H1 (cell line): ENCODE data around the gene WWP2. TPM values are rescaled to one million over a fixed set of nuclear protein-coding genes. Genes with fewer than 3 reads are reported as not detected.

Source experiments
- ASH2L ChIP-seq: fragments of 200-600, 300-600 bp; sonication (generic); IDR thresholded peaks from one replicate; pipeline ENCODE4 v1.7.1; 2017; ENCODE audit warnings: low read length
- EP300 ChIP-seq, 2 experiments: IDR thresholded peaks; 1 replicate in 1 of 2; 2 replicates in 1 of 2; pipeline ENCODE4 v1.6.1; 2011 to 2012; ENCODE audit warnings: low read depth in 2 of 2, low read length in 2 of 2, mild to moderate bottlenecking in 2 of 2, borderline replicate concordance in 1 of 2, inconsistent platforms in 1 of 2, moderate library complexity in 1 of 2
- SRF ChIP-seq: IDR thresholded peaks from 2 replicates; pipeline ENCODE4 v1.6.1; 2011; ENCODE audit warnings: mild to moderate bottlenecking, low read depth, low read length, moderate library complexity
- TAF1 ChIP-seq: IDR thresholded peaks from 2 replicates; pipeline ENCODE4 v1.6.1; 2011; ENCODE audit warnings: mild to moderate bottlenecking, low read depth, low read length
- TCF12 ChIP-seq: IDR thresholded peaks from 2 replicates; pipeline ENCODE4 v1.6.1; 2011; ENCODE audit warnings: low read depth, mild to moderate bottlenecking, low read length
- TEAD4 ChIP-seq: IDR thresholded peaks from 2 replicates; pipeline ENCODE4 v1.6.1; 2012; ENCODE audit warnings: low read depth, low read length, inconsistent platforms, mixed read lengths
- polyA plus RNA-seq, 7 experiments: library from polyadenylated mRNA; depleted of rRNA in 3 of 7; stranded (reverse) in 5 of 7; unstranded in 2 of 7; fragments of >200 nt in 5 of 7; fragments of 200-250 nt in 2 of 7; gene quantifications; 1 replicate in 5 of 7; 2 replicates in 1 of 7; 4 replicates in 1 of 7; pipeline versions ENCODE4 v1.2.1 to v1.2.3, GENCODE V29; 2011 to 2013; ENCODE audit warnings: missing spikeins in 2 of 7, mixed read lengths in 2 of 7
- total RNA-seq: library from RNA; stranded (reverse); fragmentation: NEBNext Ultra II Directional; extraction: Animal tissue kit (Norgen Biotek cat#: 25700); gene quantifications from 2 replicates; pipeline ENCODE4 v1.2.1, GENCODE V29; 2021

The WWP2 gene
- total and polyA plus RNA-seq, 2 of the 8 experiments (the other 6 are each of a cell fraction or from before 2014, with no cell fraction given): 14.1 to 42.2 TPM

DNA sequence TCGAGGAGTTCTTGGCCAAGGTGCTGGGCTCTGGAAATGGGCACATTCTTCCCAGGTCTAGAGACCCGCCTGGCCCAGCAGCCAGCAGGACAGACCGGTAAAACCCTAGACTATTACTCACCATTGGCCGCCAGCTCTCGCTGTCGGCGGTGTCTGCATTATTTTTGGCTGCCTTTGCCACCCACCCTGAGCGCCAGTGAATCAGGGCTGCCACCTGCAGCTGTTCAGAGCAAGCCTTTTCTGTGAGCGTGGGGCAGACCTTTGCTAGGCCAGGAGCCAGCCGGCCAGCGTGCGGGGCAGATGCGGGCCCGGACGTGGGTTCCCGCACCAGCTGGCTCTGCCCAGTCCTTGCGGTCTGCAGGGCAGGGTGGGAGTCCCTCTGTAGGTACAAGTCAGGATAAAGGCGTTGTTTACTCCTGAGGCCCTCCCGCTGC is 173.2 kb downstream of the WWP2 start (continued):
- TF ChIP-seq TCF12: no peak
- no peak for TF ChIP-seq EP300 (IDR thresholded peaks at IDR 0.05; ENCODE audit: borderline replicate concordance in 1 of 2, low read depth in 2 of 2, low read length in 2 of 2)
- no peak for TF ChIP-seq TEAD4
- no peak for TF ChIP-seq TAF1
- TF ChIP-seq SRF: no peak
- no peak for TF ChIP-seq ASH2L
